LHCN-M2 (cell line): Measurements from ENCODE around the gene UBXN11. TPM values are rescaled to one million over a fixed set of nuclear protein-coding genes. Genes with fewer than 3 reads are reported as not detected.
A peak's percentile ranks its signal among the peaks of the same experiment; 100 is the strongest.
"Not testable (repeated sequence)": the region's sequence is repeated elsewhere in the genome, so short reads cannot be mapped to it uniquely, and the experiment has no call there.

Experiments
- DNase-seq: peaks from one replicate; pipeline ENCODE4 v3.0.0-alpha.2; 2012; ENCODE audit warnings: low read depth
- total RNA-seq: library from RNA; depleted of rRNA; stranded (reverse); fragments of >200 nt; gene quantifications from 2 replicates; pipeline ENCODE4 v1.2.3, GENCODE V29; 2014

The UBXN11 gene
- total RNA-seq, 1 experiment from 2014 or later, result 5.2 TPM

GRCh38 chr1:26305667-26306289, 658 bp downstream of the UBXN11 start:
- no peak for DNase-seq

- DNase-seq, result peak; percentile 77
Measured at GRCh38 chr1:26302733-26303405, 3.6 kb downstream of the UBXN11 start.

- DNase-seq, result no peak
Measured at GRCh38 chr1:26300578-26301275, 5.7 kb downstream of the UBXN11 start.

- DNase-seq, result no peak
Measured at GRCh38 chr1:26297791-26298124, 8.7 kb downstream of the UBXN11 start.

GRCh38 chr1:26297057-26297790, 9.2 kb downstream of the UBXN11 start:
- no peak for DNase-seq

GRCh38 chr1:26296340-26297056, 9.9 kb downstream of the UBXN11 start:
- no peak for DNase-seq

GRCh38 chr1:26295194-26296138, 11.0 kb downstream of the UBXN11 start:
- DNase-seq, result no peak

- DNase-seq, result no peak
Measured at GRCh38 chr1:26293911-26294463, 12.4 kb downstream of the UBXN11 start.

- DNase-seq, result not testable (repeated sequence)
Measured at GRCh38 chr1:26292735-26293134, 13.7 kb downstream of the UBXN11 start.

- DNase-seq, result no peak
Measured at GRCh38 chr1:26291939-26292338, 14.5 kb downstream of the UBXN11 start.

GRCh38 chr1:26291433-26291832, 15.0 kb downstream of the UBXN11 start:
- DNase-seq, result no peak

- DNase-seq, result no peak
Measured at GRCh38 chr1:26290882-26291261, 15.6 kb downstream of the UBXN11 start.

- no peak for DNase-seq
Measured at GRCh38 chr1:26290122-26290881, 16.1 kb downstream of the UBXN11 start.

- no peak for DNase-seq
Measured at GRCh38 chr1:26289158-26290059, 17.0 kb downstream of the UBXN11 start.

GRCh38 chr1:26288311-26288941, 18.0 kb downstream of the UBXN11 start:
- no peak for DNase-seq

GRCh38 chr1:26287811-26288210, 18.6 kb downstream of the UBXN11 start:
- DNase-seq, result no peak

GRCh38 chr1:26287033-26287711, 19.3 kb downstream of the UBXN11 start:
- DNase-seq, result peak; percentile 52
